K562 (cell line): ENCODE results near the gene LST1. TPM values are rescaled to one million over a fixed set of nuclear protein-coding genes. Genes with fewer than 3 reads are reported as not detected.

Source experiments
- CBX1 ChIP-seq: sonication (generic); IDR thresholded peaks from 2 replicates; pipeline ENCODE4 v1.6.1; 2016; ENCODE audit warnings: antibody characterized with exemption, low read depth, mild to moderate bottlenecking
- CXXC5 ChIP-seq: fragments of 250-450 bp; sonication (Bioruptor Pico); IDR thresholded peaks from 2 replicates; pipeline ENCODE4 v1.8.0; 2022; ENCODE audit warnings: inconsistent platforms, mild to moderate bottlenecking, moderate library complexity
- EGR1 ChIP-seq: fragments of 450-650 bp; conservative IDR thresholded peaks from 2 replicates; pipeline ENCODE4 v1.6.1; 2017; ENCODE audit warnings: mild to moderate bottlenecking
- GMEB1 ChIP-seq: fragments of 250-450 bp; sonication (Bioruptor Pico); IDR thresholded peaks from 2 replicates; pipeline ENCODE4 v1.4.0; 2020; ENCODE audit warnings: mild to moderate bottlenecking
- IFI16 ChIP-seq: fragments of 250-450 bp; sonication (Bioruptor Pico); IDR thresholded peaks from 2 replicates; pipeline ENCODE4 v2.1.2; 2022; ENCODE audit warnings: mild to moderate bottlenecking, inconsistent platforms
- KDM5B ChIP-seq: fragments of 200-600 bp; sonication (generic); IDR thresholded peaks from 2 replicates; pipeline ENCODE4 v1.6.1; 2012; ENCODE audit warnings: low read depth, mild to moderate bottlenecking, moderate library complexity, low read length, control low read depth, inconsistent platforms; ENCODE audit not compliant: insufficient replicate concordance
- PHF21A ChIP-seq: fragments of 450-650 bp; IDR thresholded peaks from 2 replicates; pipeline ENCODE4 v1.6.1; 2017; ENCODE audit warnings: low read depth, borderline replicate concordance
- SNIP1 ChIP-seq: fragments of 450-650 bp; IDR thresholded peaks from 2 replicates; pipeline ENCODE4 v1.7.1; 2017; ENCODE audit warnings: low read depth, mild to moderate bottlenecking
- TCF3 ChIP-seq: sonication (generic); formaldehyde crosslinking; IDR thresholded peaks from 2 replicates; pipeline ENCODE4 v1.4.0; 2020; ENCODE audit warnings: mild to moderate bottlenecking, missing genetic modification reagents
- TRIM24 ChIP-seq, 2 experiments: fragments of 450-650 bp; IDR thresholded peaks; 2 replicates each; pipeline ENCODE4 v1.6.1; 2016
- ZNF347 ChIP-seq: fragments of 450-650 bp; formaldehyde crosslinking; IDR thresholded peaks from 2 replicates; pipeline ENCODE4 v1.4.0; 2020; ENCODE audit warnings: low read depth, mild to moderate bottlenecking, moderate library complexity
- ZNF398 ChIP-seq: fragments of 250-450 bp; sonication (Bioruptor Pico); IDR thresholded peaks from 2 replicates; pipeline ENCODE4 v1.8.0; 2021; ENCODE audit warnings: moderate library complexity, mild to moderate bottlenecking, inconsistent platforms
- polyA plus RNA-seq, 8 experiments: library from polyadenylated mRNA; depleted of rRNA in 4 of 8; stranded (reverse) in 5 of 8; unstranded in 3 of 8; fragments of >200 nt; fragmentation: Nextera tagmentation in 2 of 8; fragmentation: Illumina TruSeq in 1 of 8; extraction: Ambion mirVana in 2 of 8; extraction: Trizol in 1 of 8; gene quantifications; 2 replicates each; pipeline versions ENCODE4 v1.2.1 to v1.2.3, GENCODE V29; 2011 to 2014; ENCODE audit warnings: inconsistent platforms in 1 of 8, missing spikeins in 1 of 8
- total RNA-seq, 7 experiments: library from RNA; depleted of rRNA in 6 of 7; stranded (reverse); fragments of >200 nt in 6 of 7; fragmentation: Illumina TruSeq in 2 of 7; extraction: Trizol in 2 of 7; gene quantifications; 2 replicates each; pipeline versions ENCODE4 v1.2.1 to v1.2.3, GENCODE V29; 2011 to 2021; ENCODE audit warnings: low replicate concordance in 1 of 7
- TF ChIP-seq, protein P1 (sequence below): fragments of 450-650 bp; IDR thresholded peaks from 2 replicates; pipeline ENCODE4 v1.6.1; 2017; ENCODE audit warnings: antibody characterized with exemption
- TF ChIP-seq, protein P2 (sequence below): sonication (generic); formaldehyde crosslinking; IDR thresholded peaks from 2 replicates; pipeline ENCODE4 v1.8.0; 2022; ENCODE audit warnings: mild to moderate bottlenecking, missing genetic modification reagents
- TF ChIP-seq, protein P3 (sequence below): sonication (generic); formaldehyde crosslinking; IDR thresholded peaks from 2 replicates; pipeline ENCODE4 v1.8.1; 2023; ENCODE audit warnings: mild to moderate bottlenecking, missing genetic modification reagents

LST1 gene
- total and polyA plus RNA-seq, 9 of the 15 experiments (the other 6 are each of a cell fraction or from before 2014, with no cell fraction given) = 0.82 to 7.8 (median 1.7) TPM

- TF ChIP-seq ZNF347 (CRISPR knock-in tag) (no peak), IFI16 (CRISPR knock-in tag) (no peak), GMEB1 (CRISPR knock-in tag) (no peak), PHF21A (no peak), TRIM24 (IDR thresholded peaks at IDR 0.05) (peak in 1 of 2 experiments; percentile 14; a peak in 1 of 4 replicates), KDM5B (no peak), EGR1 (no peak), CBX1 (no peak), ZNF398 (CRISPR knock-in tag) (no peak), SNIP1 (no peak; the same call in none of the 2 replicates), CXXC5 (CRISPR knock-in tag) (no peak), TCF3 (CRISPR knock-in tag) (no peak)
- TF ChIP-seq, protein P1, sequence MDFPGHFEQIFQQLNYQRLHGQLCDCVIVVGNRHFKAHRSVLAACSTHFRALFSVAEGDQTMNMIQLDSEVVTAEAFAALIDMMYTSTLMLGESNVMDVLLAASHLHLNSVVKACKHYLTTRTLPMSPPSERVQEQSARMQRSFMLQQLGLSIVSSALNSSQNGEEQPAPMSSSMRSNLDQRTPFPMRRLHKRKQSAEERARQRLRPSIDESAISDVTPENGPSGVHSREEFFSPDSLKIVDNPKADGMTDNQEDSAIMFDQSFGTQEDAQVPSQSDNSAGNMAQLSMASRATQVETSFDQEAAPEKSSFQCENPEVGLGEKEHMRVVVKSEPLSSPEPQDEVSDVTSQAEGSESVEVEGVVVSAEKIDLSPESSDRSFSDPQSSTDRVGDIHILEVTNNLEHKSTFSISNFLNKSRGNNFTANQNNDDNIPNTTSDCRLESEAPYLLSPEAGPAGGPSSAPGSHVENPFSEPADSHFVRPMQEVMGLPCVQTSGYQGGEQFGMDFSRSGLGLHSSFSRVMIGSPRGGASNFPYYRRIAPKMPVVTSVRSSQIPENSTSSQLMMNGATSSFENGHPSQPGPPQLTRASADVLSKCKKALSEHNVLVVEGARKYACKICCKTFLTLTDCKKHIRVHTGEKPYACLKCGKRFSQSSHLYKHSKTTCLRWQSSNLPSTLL = peak; percentile 55; the same call in 1 of the 2 replicates
- TF ChIP-seq, protein P2, sequence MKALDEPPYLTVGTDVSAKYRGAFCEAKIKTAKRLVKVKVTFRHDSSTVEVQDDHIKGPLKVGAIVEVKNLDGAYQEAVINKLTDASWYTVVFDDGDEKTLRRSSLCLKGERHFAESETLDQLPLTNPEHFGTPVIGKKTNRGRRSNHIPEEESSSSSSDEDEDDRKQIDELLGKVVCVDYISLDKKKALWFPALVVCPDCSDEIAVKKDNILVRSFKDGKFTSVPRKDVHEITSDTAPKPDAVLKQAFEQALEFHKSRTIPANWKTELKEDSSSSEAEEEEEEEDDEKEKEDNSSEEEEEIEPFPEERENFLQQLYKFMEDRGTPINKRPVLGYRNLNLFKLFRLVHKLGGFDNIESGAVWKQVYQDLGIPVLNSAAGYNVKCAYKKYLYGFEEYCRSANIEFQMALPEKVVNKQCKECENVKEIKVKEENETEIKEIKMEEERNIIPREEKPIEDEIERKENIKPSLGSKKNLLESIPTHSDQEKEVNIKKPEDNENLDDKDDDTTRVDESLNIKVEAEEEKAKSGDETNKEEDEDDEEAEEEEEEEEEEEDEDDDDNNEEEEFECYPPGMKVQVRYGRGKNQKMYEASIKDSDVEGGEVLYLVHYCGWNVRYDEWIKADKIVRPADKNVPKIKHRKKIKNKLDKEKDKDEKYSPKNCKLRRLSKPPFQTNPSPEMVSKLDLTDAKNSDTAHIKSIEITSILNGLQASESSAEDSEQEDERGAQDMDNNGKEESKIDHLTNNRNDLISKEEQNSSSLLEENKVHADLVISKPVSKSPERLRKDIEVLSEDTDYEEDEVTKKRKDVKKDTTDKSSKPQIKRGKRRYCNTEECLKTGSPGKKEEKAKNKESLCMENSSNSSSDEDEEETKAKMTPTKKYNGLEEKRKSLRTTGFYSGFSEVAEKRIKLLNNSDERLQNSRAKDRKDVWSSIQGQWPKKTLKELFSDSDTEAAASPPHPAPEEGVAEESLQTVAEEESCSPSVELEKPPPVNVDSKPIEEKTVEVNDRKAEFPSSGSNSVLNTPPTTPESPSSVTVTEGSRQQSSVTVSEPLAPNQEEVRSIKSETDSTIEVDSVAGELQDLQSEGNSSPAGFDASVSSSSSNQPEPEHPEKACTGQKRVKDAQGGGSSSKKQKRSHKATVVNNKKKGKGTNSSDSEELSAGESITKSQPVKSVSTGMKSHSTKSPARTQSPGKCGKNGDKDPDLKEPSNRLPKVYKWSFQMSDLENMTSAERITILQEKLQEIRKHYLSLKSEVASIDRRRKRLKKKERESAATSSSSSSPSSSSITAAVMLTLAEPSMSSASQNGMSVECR = 0 out of 2 replicates have a peak, but pooled peaks have one; percentile 5
- TF ChIP-seq, protein P3, sequence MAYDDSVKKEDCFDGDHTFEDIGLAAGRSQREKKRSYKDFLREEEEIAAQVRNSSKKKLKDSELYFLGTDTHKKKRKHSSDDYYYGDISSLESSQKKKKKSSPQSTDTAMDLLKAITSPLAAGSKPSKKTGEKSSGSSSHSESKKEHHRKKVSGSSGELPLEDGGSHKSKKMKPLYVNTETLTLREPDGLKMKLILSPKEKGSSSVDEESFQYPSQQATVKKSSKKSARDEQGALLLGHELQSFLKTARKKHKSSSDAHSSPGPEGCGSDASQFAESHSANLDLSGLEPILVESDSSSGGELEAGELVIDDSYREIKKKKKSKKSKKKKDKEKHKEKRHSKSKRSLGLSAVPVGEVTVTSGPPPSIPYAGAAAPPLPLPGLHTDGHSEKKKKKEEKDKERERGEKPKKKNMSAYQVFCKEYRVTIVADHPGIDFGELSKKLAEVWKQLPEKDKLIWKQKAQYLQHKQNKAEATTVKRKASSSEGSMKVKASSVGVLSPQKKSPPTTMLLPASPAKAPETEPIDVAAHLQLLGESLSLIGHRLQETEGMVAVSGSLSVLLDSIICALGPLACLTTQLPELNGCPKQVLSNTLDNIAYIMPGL (CRISPR knock-in tag) = no peak
Observed at GRCh38 chr6:31621320-31621939, 35.4 kb downstream of the LST1 start (continued).
